NB4 (cell line): ENCODE results near the gene FBXO15.

Source experiments
- CTCF ChIP-seq: IDR thresholded peaks from one replicate; pipeline ENCODE4 v1.5.1; 2012; ENCODE audit warnings: low read depth, low read length
- MAX ChIP-seq: IDR thresholded peaks from 2 replicates; pipeline ENCODE4 v1.6.1; 2011; ENCODE audit warnings: low read depth, low read length
- POLR2A ChIP-seq: IDR thresholded peaks from 2 replicates; pipeline ENCODE4 v1.6.1; 2011; ENCODE audit warnings: mild to moderate bottlenecking; ENCODE audit not compliant: insufficient read length; ENCODE audit errors: extremely low read depth

- TF ChIP-seq POLR2A (no peak), CTCF (no peak), MAX (no peak)
These were observed 4.6 kb upstream of the FBXO15 start for GRCh38 chr18:74152270-74152669.
